H1 (cell line): Measurements from ENCODE around the gene PCDHB3. TPM values are rescaled to one million over a fixed set of nuclear protein-coding genes. Genes with fewer than 3 reads are reported as not detected.

ENCODE experiments used
- CTCF ChIA-PET: fragments of 300-600 bp; sonication (Branson Sonifier 250); formaldehyde crosslinking; loops from one replicate; lab custom pipeline; 2021; ENCODE audit not compliant: partially characterized antibody; lab: Charles Lee
- POLR2A ChIA-PET: fragments of 300-600 bp; sonication (Branson Sonifier 250); formaldehyde crosslinking; loops from one replicate; lab custom pipeline; 2021; ENCODE audit warnings: inconsistent platforms; ENCODE audit not compliant: partially characterized antibody; lab: Charles Lee
- DNase-seq, 2 experiments: peaks; one replicate each; pipeline versions ENCODE4 v3.0.0 to v3.0.0-alpha.2; 2010 to 2022; ENCODE audit warnings: low spot score in 2 of 2, low read depth in 1 of 2, mixed read lengths in 1 of 2
- FAIRE-seq: peaks from 2 replicates; lab custom pipeline; 2011; peaks lifted over from hg19 to GRCh38; lab: Jason Lieb, UNC
- H2AFZ ChIP-seq: 2 replicates; pipeline ENCODE4 v1.8.1; 2012; ENCODE audit warnings: low read length, inconsistent platforms
- H2AK5ac ChIP-seq: 2 replicates; pipeline ENCODE4 v1.6.1; 2013; ENCODE audit warnings: low read depth, low read length
- H2BK120ac ChIP-seq: replicated peaks from 2 replicates; pipeline ENCODE3; 2013; ENCODE audit warnings: low read depth, low read length, inconsistent platforms
- H2BK12ac ChIP-seq: 2 replicates; pipeline ENCODE4 v1.6.1; 2013; ENCODE audit warnings: low read depth, low read length
- H2BK15ac ChIP-seq: 2 replicates; pipeline ENCODE4 v1.6.1; 2013; ENCODE audit warnings: low read length
- H2BK20ac ChIP-seq: 2 replicates; pipeline ENCODE4 v1.6.1; 2013; ENCODE audit warnings: low read length
- H2BK5ac ChIP-seq: 2 replicates; pipeline ENCODE4 v1.6.1; 2013; ENCODE audit warnings: low read depth, low read length
- H3K14ac ChIP-seq: 2 replicates; pipeline ENCODE4 v1.6.1; 2013; ENCODE audit warnings: inconsistent platforms; ENCODE audit not compliant: insufficient read length
- H3K18ac ChIP-seq: 2 replicates; pipeline ENCODE4 v1.6.1; 2013; ENCODE audit warnings: low read length; ENCODE audit errors: extremely low read depth
- H3K23ac ChIP-seq: 2 replicates; pipeline ENCODE4 v1.6.1; 2013; ENCODE audit warnings: inconsistent platforms; ENCODE audit not compliant: insufficient read length
- H3K23me2 ChIP-seq: 2 replicates; pipeline ENCODE4 v1.6.1; 2013; ENCODE audit warnings: low read depth, low read length
- H3K27ac ChIP-seq: 2 replicates; pipeline ENCODE4 v1.6.1; 2011; ENCODE audit warnings: low read depth, low read length, inconsistent platforms
- H3K27me3 ChIP-seq, 4 experiments: replicated peaks in 1 of 4; 1 replicate in 1 of 4; 2 replicates in 3 of 4; pipeline versions ENCODE4 v1.6.1 to v1.8.1; 2011 to 2013; ENCODE audit warnings: low read length in 3 of 4, mild to moderate bottlenecking in 3 of 4, inconsistent platforms in 2 of 4, mixed read lengths in 2 of 4, moderate library complexity in 1 of 4; ENCODE audit not compliant: control insufficient read depth in 3 of 4, insufficient read depth in 3 of 4; ENCODE audit errors: extremely low read depth in 1 of 4
- H3K36me3 ChIP-seq, 4 experiments: 2 replicates each; pipeline versions ENCODE4 v1.6.1 to v1.8.1; 2011 to 2013; ENCODE audit warnings: mild to moderate bottlenecking in 4 of 4, low read length in 3 of 4, moderate library complexity in 2 of 4, control low read depth in 1 of 4, inconsistent platforms in 1 of 4; ENCODE audit not compliant: insufficient read depth in 4 of 4, control insufficient read depth in 2 of 4
- H3K4ac ChIP-seq: replicated peaks from 2 replicates; pipeline ENCODE3; 2013; ENCODE audit warnings: low read length, low read depth, mixed read lengths, inconsistent platforms; ENCODE audit not compliant: insufficient read length
- H3K4me1 ChIP-seq, 4 experiments: replicated peaks in 1 of 4; 1 replicate in 1 of 4; 2 replicates in 3 of 4; pipeline versions ENCODE4 v1.6.1 to v1.8.1; 2011 to 2013; ENCODE audit warnings: low read length in 3 of 4, inconsistent platforms in 2 of 4, mixed read lengths in 1 of 4; ENCODE audit not compliant: insufficient read depth in 4 of 4, control insufficient read depth in 3 of 4
- H3K4me2 ChIP-seq, 2 experiments: 2 replicates each; pipeline versions ENCODE4 v1.6.1 to v1.8.1; 2011 to 2013; ENCODE audit warnings: low read depth in 2 of 2, low read length in 2 of 2, control low read depth in 1 of 2, inconsistent platforms in 1 of 2, mild to moderate bottlenecking in 1 of 2; ENCODE audit not compliant: insufficient read depth in 1 of 2
- H3K4me3 ChIP-seq, 4 experiments: fragments of 200-600, 300-600 bp in 1 of 4; sonication (generic), shearing (Covaris generic), sonication (Bioruptor Twin) in 1 of 4; 2 replicates each; pipeline versions ENCODE4 v1.5.1 to v1.8.1; 2011 to 2016; ENCODE audit warnings: low read length in 4 of 4, low read depth in 3 of 4, control low read depth in 2 of 4, inconsistent platforms in 2 of 4, mild to moderate bottlenecking in 2 of 4, mixed read lengths in 1 of 4, moderate library complexity in 1 of 4; ENCODE audit not compliant: insufficient read depth in 2 of 4; ENCODE audit errors: extremely low read depth in 1 of 4
- H3K56ac ChIP-seq: replicated peaks from 2 replicates; pipeline ENCODE3; 2013; ENCODE audit warnings: low read depth, mild to moderate bottlenecking, mixed read lengths, low read length, inconsistent platforms; ENCODE audit not compliant: insufficient read length
- H3K79me1 ChIP-seq: 2 replicates; pipeline ENCODE4 v1.6.1; 2013; ENCODE audit warnings: low read depth, low read length, control low read depth
- H3K79me2 ChIP-seq, 2 experiments: 2 replicates each; pipeline versions ENCODE4 v1.6.1 to v1.8.1; 2012 to 2013; ENCODE audit warnings: low read length in 2 of 2, mild to moderate bottlenecking in 2 of 2, inconsistent platforms in 1 of 2; ENCODE audit not compliant: insufficient read depth in 2 of 2, control insufficient read depth in 1 of 2
- H3K9ac ChIP-seq, 4 experiments: replicated peaks in 1 of 4; 1 replicate in 1 of 4; 2 replicates in 3 of 4; pipeline versions ENCODE4 v1.6.1 to v1.8.1; 2011 to 2013; ENCODE audit warnings: low read depth in 3 of 4, low read length in 3 of 4, control low read depth in 2 of 4, mild to moderate bottlenecking in 2 of 4, moderate library complexity in 2 of 4, inconsistent platforms in 1 of 4; ENCODE audit errors: extremely low read depth in 1 of 4
- H3K9me3 ChIP-seq, 2 experiments: 2 replicates each; pipeline versions ENCODE4 v1.6.1 to v1.8.1; 2012 to 2013; ENCODE audit warnings: mild to moderate bottlenecking in 2 of 2, moderate library complexity in 2 of 2, control low read depth in 1 of 2, inconsistent platforms in 1 of 2, low read depth in 1 of 2, low read length in 1 of 2, mixed read lengths in 1 of 2; ENCODE audit not compliant: insufficient read depth in 2 of 2
- H4K20me1 ChIP-seq, 2 experiments: replicated peaks in 1 of 2; 2 replicates each; pipeline versions ENCODE3 to v1.8.1; 2011 to 2013; ENCODE audit warnings: inconsistent platforms in 2 of 2, low read length in 2 of 2, mild to moderate bottlenecking in 1 of 2; ENCODE audit not compliant: insufficient read depth in 2 of 2, control insufficient read depth in 1 of 2
- H4K5ac ChIP-seq: 2 replicates; pipeline ENCODE4 v1.6.1; 2013; ENCODE audit warnings: low read length, low read depth, mixed read lengths, inconsistent platforms; ENCODE audit not compliant: insufficient read length
- H4K8ac ChIP-seq: 2 replicates; pipeline ENCODE4 v1.8.0; 2013; ENCODE audit warnings: mild to moderate bottlenecking, moderate library complexity, low read length, inconsistent platforms; ENCODE audit not compliant: insufficient read depth; ENCODE audit errors: extremely low read depth
- H4K91ac ChIP-seq: replicated peaks from 2 replicates; pipeline ENCODE3; 2013; ENCODE audit warnings: low read length, mixed read lengths, inconsistent platforms; ENCODE audit not compliant: insufficient read length
- BCL11A ChIP-seq, 2 experiments: IDR thresholded peaks; one replicate each; pipeline ENCODE4 v1.6.1; 2011; ENCODE audit warnings: low read depth in 2 of 2, low read length in 2 of 2, mild to moderate bottlenecking in 2 of 2
- KDM4A ChIP-seq: IDR thresholded peaks from one replicate; pipeline ENCODE4 v1.7.1; 2012; ENCODE audit warnings: low read depth, mild to moderate bottlenecking, moderate library complexity, low read length, inconsistent platforms; ENCODE audit not compliant: severe bottlenecking
- PHF8 ChIP-seq: fragments of 200-600 bp; sonication (generic); conservative IDR thresholded peaks from 2 replicates; pipeline ENCODE4 v1.7.1; 2012; ENCODE audit warnings: low read depth, mild to moderate bottlenecking, inconsistent platforms, low read length, moderate library complexity
- RAD21 ChIP-seq, 2 experiments: IDR thresholded peaks in 1 of 2; conservative IDR thresholded peaks in 1 of 2; 2 replicates each; pipeline ENCODE4 v1.6.1; 2011; ENCODE audit warnings: low read depth in 2 of 2, low read length in 2 of 2, improper control_type of control experiment in 1 of 2, inconsistent platforms in 1 of 2, mild to moderate bottlenecking in 1 of 2, moderate library complexity in 1 of 2
- RBBP5 ChIP-seq: IDR thresholded peaks from 2 replicates; pipeline ENCODE4 v1.7.1; 2012; ENCODE audit warnings: low read depth, mild to moderate bottlenecking, inconsistent platforms, low read length, moderate library complexity, borderline replicate concordance
- SAP30 ChIP-seq: fragments of 300-600 bp; sonication (generic); IDR thresholded peaks from 2 replicates; pipeline ENCODE4 v1.7.1; 2012; ENCODE audit warnings: low read length, moderate library complexity, mild to moderate bottlenecking, inconsistent platforms; ENCODE audit not compliant: insufficient read depth, insufficient replicate concordance
- SIRT6 ChIP-seq: IDR thresholded peaks from one replicate; pipeline ENCODE4 v1.7.1; 2012; ENCODE audit warnings: low read length, inconsistent platforms
- TAF7 ChIP-seq: optimal IDR thresholded peaks from 2 replicates; pipeline ENCODE3; 2011; ENCODE audit warnings: low read depth, mild to moderate bottlenecking, inconsistent platforms, low read length, moderate library complexity, borderline replicate concordance
- WGBS, 2 experiments: shearing (Covaris generic) in 1 of 2; methylation state at CpG; one replicate each; pipeline versions ENCODE4 v1.1.6 to v1.1.7; 2013 to 2015; ENCODE audit warnings: low lambda C conversion rate in 2 of 2, mixed read lengths in 2 of 2, inconsistent platforms in 1 of 2, low coverage in 1 of 2, missing lambda C conversion rate in 1 of 2; ENCODE audit not compliant: insufficient replicate concordance in 2 of 2, insufficient coverage in 1 of 2, insufficient read length in 1 of 2; ENCODE audit errors: extremely low coverage in 1 of 2, missing lambda C conversion rate in 1 of 2; 5-methylcytosine and 5-hydroxymethylcytosine counted together
- polyA plus RNA-seq, 7 experiments: library from polyadenylated mRNA; depleted of rRNA in 3 of 7; stranded (reverse) in 5 of 7; unstranded in 2 of 7; fragments of >200 nt in 5 of 7; fragments of 200-250 nt in 2 of 7; gene quantifications; 1 replicate in 5 of 7; 2 replicates in 1 of 7; 4 replicates in 1 of 7; pipeline versions ENCODE4 v1.2.1 to v1.2.3, GENCODE V29; 2011 to 2013; ENCODE audit warnings: missing spikeins in 2 of 7, mixed read lengths in 2 of 7
- total RNA-seq: library from RNA; stranded (reverse); fragmentation: NEBNext Ultra II Directional; extraction: Animal tissue kit (Norgen Biotek cat#: 25700); gene quantifications from 2 replicates; pipeline ENCODE4 v1.2.1, GENCODE V29; 2021

Gene PCDHB3
- total and polyA plus RNA-seq, 2 of the 8 experiments (the other 6 are each of a cell fraction or from before 2014, with no cell fraction given): 1.6 to 3.4 TPM

GRCh38 chr5:141051521-141051866, 48.8 kb upstream of the PCDHB3 start:
- Histone ChIP-seq H4K20me1 (no peaks in the 10 kb centered on the region), H3K23me2 (peaks cover 11% of the 10 kb centered on the region; the same call in 1 of the 2 replicates), H2BK20ac (no peak overlapping the region; the same call in 1 of the 2 replicates), H2BK15ac (no peak overlapping the region), H3K23ac (no peak overlapping the region), H3K27me3 (peaks cover 0 to 14% (median 11%) of the 10 kb centered on the region in 4 experiments; a peak in 6 of 7 replicates), H2BK5ac (no peak overlapping the region), H2AK5ac (no peak overlapping the region), H3K36me3 (no peaks in the 10 kb centered on the region), H3K4me2 (peak overlapping the region; percentile 82 to 93), H2BK12ac (no peak overlapping the region), H3K14ac (no peak overlapping the region), H2AFZ (peak overlapping the region; percentile 89), H3K9ac (no peak overlapping the region), H2BK120ac (no peak overlapping the region), H4K8ac (no peak overlapping the region), H3K18ac (no peak overlapping the region), H3K9me3 (no peaks in the 10 kb centered on the region), H3K56ac (no peak overlapping the region), H4K5ac (no peak overlapping the region), H4K91ac (no peak overlapping the region), H3K4ac (no peak overlapping the region), H3K79me2 (no peaks in the 10 kb centered on the region), H3K4me1 (peaks cover 0 to 9% (median 3%) of the 10 kb centered on the region in 4 experiments; a peak in 5 of 7 replicates), H3K79me1 (no peaks in the 10 kb centered on the region), H3K4me3 (peak overlapping the region; percentile 42 to 65 (median 60)), H3K27ac (no peak overlapping the region)
- POLR2A ChIA-PET: interaction anchor here (0.9 to 3.2 kb wide), 5 partner anchors 11 to 190 kb away, joined by 4 to 11 read pairs (median 5); partner anchors contain the start of genes PCDHA11, PCDHAC1 and PCDHB2
- CTCF ChIA-PET: interaction anchor here (0.6 to 5.6 kb wide), 18 partner anchors 9 to 264 kb away, joined by 3 to 36 read pairs (median 5); partner anchors contain the start of genes PCDHA11, PCDHA12, PCDHA13 and PCDHA2
- 8% methylated on average over 19 of the region's 19 CpGs; no CpG with 5 or more reads in 1 of the 2 experiments for WGBS, 2 experiments
- DNase-seq (peak in 1 of 2 experiments; percentile 76), FAIRE-seq (no peak)
- peak; percentile 13 for TF ChIP-seq SAP30
- no peak for TF ChIP-seq BCL11A (IDR thresholded peaks at IDR 0.05; ENCODE audit: low read depth in 2 of 2, low read length in 2 of 2)
- peak; percentile 29; the same call in 1 of the 2 replicates for TF ChIP-seq PHF8
- TF ChIP-seq RAD21 (IDR thresholded peaks at IDR 0.05 in 1 of 2, conservative IDR thresholded peaks at IDR 0.05 in 1 of 2; ENCODE audit: low read depth in 2 of 2, low read length in 2 of 2): 0 out of 4 replicates have a peak, but pooled peaks of 1 of the 2 experiments have one; percentile 0
- TF ChIP-seq SIRT6: no peak
- no peak for TF ChIP-seq TAF7
- TF ChIP-seq KDM4A: peak; percentile 59
- TF ChIP-seq RBBP5: 0 out of 2 replicates have a peak, but pooled peaks have one; percentile 74
